HepG2 (cell line): Measurements from ENCODE around the gene SAMD14. TPM values are rescaled to one million over a fixed set of nuclear protein-coding genes. Genes with fewer than 3 reads are reported as not detected.

Experiments
- ATAC-seq: fragments of 200-7000 bp; cut with Tn5 transposase; 3 replicates; pipeline ENCODE4 v1.9.1; 2020; ENCODE audit warnings: mild to moderate bottlenecking, moderate library complexity
- BruUV-seq: library from RNA; stranded (reverse); fragments of 400-500 nt; replicated peaks from 2 replicates; lab custom pipeline; 2021; lab: Mats Ljungman, UMichigan
- CTCF ChIA-PET: fragments of 300-600 bp; formaldehyde crosslinking; extraction: SDS; loops from one replicate; lab custom pipeline; 2021; ENCODE audit warnings: low total read pairs, inconsistent platforms, low intra/inter-chr PET ratio; lab: Yijun Ruan, JAX
- POLR2A ChIA-PET: fragments of 350-600 bp; sonication (Branson Sonifier 250); formaldehyde crosslinking; loops from one replicate; lab custom pipeline; 2020; ENCODE audit warnings: antibody characterized with exemption, inconsistent platforms; lab: Yijun Ruan, JAX
- DNase-seq: peaks from one replicate; pipeline ENCODE4 v3.0.0-alpha.2; 2015; ENCODE audit warnings: low spot score
- FAIRE-seq: peaks from 3 replicates; lab custom pipeline; 2011; peaks lifted over from hg19 to GRCh38; lab: Jason Lieb, UNC
- H2AFZ ChIP-seq: one replicate; pipeline ENCODE4 v1.6.1; 2011; ENCODE audit warnings: low read length, inconsistent platforms
- H3K27ac ChIP-seq: fragments of 300-600 bp; 3 replicates; pipeline ENCODE4 v1.8.0; 2011; ENCODE audit warnings: mixed run types, mild to moderate bottlenecking, mixed read lengths, low read length, inconsistent platforms; ENCODE audit not compliant: insufficient read depth; ENCODE audit errors: extremely low read length
- H3K27me3 ChIP-seq, 2 experiments: fragments of 200-600 bp in 1 of 2; 2 replicates in 1 of 2; 3 replicates in 1 of 2; pipeline versions ENCODE4 v1.6.0 to v1.8.0; 2011; ENCODE audit warnings: low read length in 2 of 2, mild to moderate bottlenecking in 2 of 2, moderate library complexity in 2 of 2, inconsistent platforms in 1 of 2; ENCODE audit not compliant: insufficient read depth in 2 of 2, control insufficient read depth in 1 of 2
- H3K36me3 ChIP-seq, 2 experiments: fragments of 200-600 bp in 1 of 2; replicated peaks in 1 of 2; 2 replicates in 1 of 2; 3 replicates in 1 of 2; pipeline versions ENCODE4 v1.5.1 to v1.8.0; 2011; ENCODE audit warnings: low read length in 2 of 2, inconsistent platforms in 1 of 2; ENCODE audit not compliant: insufficient read depth in 2 of 2, control insufficient read depth in 1 of 2
- H3K4me1 ChIP-seq: 2 replicates; pipeline ENCODE4 v1.5.1; 2012; ENCODE audit warnings: low read length, inconsistent platforms; ENCODE audit not compliant: insufficient read depth
- H3K4me2 ChIP-seq: 2 replicates; pipeline ENCODE4 v1.6.0; 2011; ENCODE audit warnings: low read depth, low read length, inconsistent platforms
- H3K4me3 ChIP-seq, 3 experiments: fragments of 200-600 bp in 1 of 3; sonication (generic), shearing (Covaris generic) in 1 of 3; replicated peaks in 1 of 3; 2 replicates each; pipeline ENCODE4 v1.5.1; 2011 to 2016; ENCODE audit warnings: low read length in 3 of 3, inconsistent platforms in 2 of 3, low read depth in 2 of 3, mild to moderate bottlenecking in 2 of 3, control low read depth in 1 of 3, mixed read lengths in 1 of 3; ENCODE audit not compliant: insufficient read depth in 1 of 3
- H3K79me2 ChIP-seq: one replicate; pipeline ENCODE4 v1.6.1; 2011; ENCODE audit warnings: low read length, inconsistent platforms; ENCODE audit not compliant: insufficient read depth
- H3K9ac ChIP-seq: 2 replicates; pipeline ENCODE4 v1.6.0; 2011; ENCODE audit warnings: mild to moderate bottlenecking, low read depth, low read length, inconsistent platforms; ENCODE audit not compliant: insufficient read depth
- H3K9me3 ChIP-seq: 2 replicates; pipeline ENCODE4 v1.5.1; 2012; ENCODE audit warnings: mild to moderate bottlenecking, low read length
- H4K20me1 ChIP-seq: 2 replicates; pipeline ENCODE4 v1.6.0; 2011; ENCODE audit warnings: inconsistent platforms, mild to moderate bottlenecking, low read length, moderate library complexity; ENCODE audit not compliant: insufficient read depth
- ARID3A ChIP-seq: IDR thresholded peaks from 2 replicates; pipeline ENCODE4 v1.6.1; 2012; ENCODE audit warnings: low read depth, low read length, improper control_type of control experiment
- ELF3 ChIP-seq: IDR thresholded peaks from 2 replicates; pipeline ENCODE4 v1.6.1; 2016; ENCODE audit warnings: missing genetic modification reagents, missing compliant biosample characterization
- ELF4 ChIP-seq: sonication (generic); formaldehyde crosslinking; IDR thresholded peaks from 2 replicates; pipeline ENCODE4 v1.5.0; 2020; ENCODE audit warnings: missing genetic modification reagents, mild to moderate bottlenecking, moderate library complexity, borderline replicate concordance
- FLYWCH1 ChIP-seq: sonication (generic); formaldehyde crosslinking; IDR thresholded peaks from 2 replicates; pipeline ENCODE4 v1.8.1; 2023; ENCODE audit warnings: mild to moderate bottlenecking, missing genetic modification reagents
- FOXJ3 ChIP-seq: sonication (generic); formaldehyde crosslinking; IDR thresholded peaks from 2 replicates; pipeline ENCODE4 v1.4.0; 2020; ENCODE audit warnings: missing genetic modification reagents, mild to moderate bottlenecking, borderline replicate concordance
- IRF2 ChIP-seq: IDR thresholded peaks from 2 replicates; pipeline ENCODE4 v1.6.1; 2018; ENCODE audit warnings: missing genetic modification reagents, missing compliant biosample characterization
- KLF13 ChIP-seq: sonication (generic); formaldehyde crosslinking; IDR thresholded peaks from 2 replicates; pipeline ENCODE4 v1.4.0; 2020; ENCODE audit warnings: mild to moderate bottlenecking, missing genetic modification reagents
- MEIS2 ChIP-seq: sonication (generic); formaldehyde crosslinking; IDR thresholded peaks from 2 replicates; pipeline ENCODE4 v1.9.0; 2021; ENCODE audit warnings: mild to moderate bottlenecking, missing genetic modification reagents
- NR2C2 ChIP-seq: sonication (generic); formaldehyde crosslinking; IDR thresholded peaks from 2 replicates; pipeline ENCODE4 v1.4.0; 2020; ENCODE audit warnings: missing genetic modification reagents, mild to moderate bottlenecking, moderate library complexity, borderline replicate concordance
- PCBP1 ChIP-seq: fragments of 200-400 bp; formaldehyde crosslinking; IDR thresholded peaks from 2 replicates; pipeline ENCODE4 v1.6.1; 2017; ENCODE audit warnings: mild to moderate bottlenecking, low read depth, low read length, borderline replicate concordance
- SOX13 ChIP-seq, 3 experiments: fragments of 450-650 bp in 1 of 3; sonication (generic) in 1 of 3; formaldehyde crosslinking in 1 of 3; IDR thresholded peaks in 2 of 3; conservative IDR thresholded peaks in 1 of 3; 2 replicates each; pipeline versions ENCODE4 v1.5.0 to v1.6.1; 2016 to 2020; ENCODE audit warnings: antibody characterized with exemption in 1 of 3, mild to moderate bottlenecking in 1 of 3, missing compliant biosample characterization in 1 of 3, missing genetic modification reagents in 1 of 3, moderate library complexity in 1 of 3
- ZBTB10 ChIP-seq: sonication (generic); formaldehyde crosslinking; IDR thresholded peaks from 2 replicates; pipeline ENCODE4 v1.4.0; 2020; ENCODE audit warnings: missing genetic modification reagents, borderline replicate concordance
- ZNF17 ChIP-seq: sonication (generic); formaldehyde crosslinking; IDR thresholded peaks from 2 replicates; pipeline ENCODE4 v1.5.0; 2020; ENCODE audit warnings: mild to moderate bottlenecking, missing genetic modification reagents
- ZNF282 ChIP-seq: fragments of 450-650 bp; IDR thresholded peaks from 2 replicates; pipeline ENCODE4 v1.6.1; 2018; ENCODE audit not compliant: partially characterized antibody
- ZNF678 ChIP-seq: sonication (generic); formaldehyde crosslinking; IDR thresholded peaks from 2 replicates; pipeline ENCODE4 v1.4.0; 2020; ENCODE audit warnings: mild to moderate bottlenecking, missing genetic modification reagents
- ZNF75D ChIP-seq: sonication (generic); formaldehyde crosslinking; IDR thresholded peaks from 2 replicates; pipeline ENCODE4 v1.8.1; 2023; ENCODE audit warnings: missing genetic modification reagents, mild to moderate bottlenecking, borderline replicate concordance
- ZSCAN31 ChIP-seq: sonication (generic); formaldehyde crosslinking; IDR thresholded peaks from 2 replicates; pipeline ENCODE4 v1.5.0; 2020; ENCODE audit warnings: low read depth, mild to moderate bottlenecking, missing genetic modification reagents
- ZUFSP ChIP-seq: sonication (generic); formaldehyde crosslinking; IDR thresholded peaks from 2 replicates; pipeline ENCODE4 v1.9.0; 2021; ENCODE audit warnings: missing genetic modification reagents, mild to moderate bottlenecking, borderline replicate concordance
- WGBS: methylation state at CpG from one replicate; pipeline ENCODE4 v1.1.6; 2017; ENCODE audit warnings: low lambda C conversion rate; 5-methylcytosine and 5-hydroxymethylcytosine counted together
- in situ Hi-C: cut with HindIII; loops from 2 replicates; pipeline ENCODE4 v1.10.0; 2017; ENCODE audit warnings: low pct_unique_long_range_greater_than_20kb; ENCODE audit not compliant: extremely low pct_ligation_motif_present
- intact Hi-C: fragments of 100-400 bp; cut with micrococcal nuclease; formaldehyde crosslinking; loops from one replicate; pipeline ENCODE4 v1.10.0; 2022; ENCODE audit not compliant: unreplicated experiment
- polyA plus RNA-seq, 8 experiments: library from polyadenylated mRNA; depleted of rRNA in 3 of 8; stranded (reverse) in 7 of 8; unstranded in 1 of 8; fragments of >200 nt; fragmentation: Illumina TruSeq in 4 of 8; extraction: Trizol in 4 of 8; gene quantifications; 2 replicates each; pipeline versions ENCODE4 v1.2.1 to v1.2.3, GENCODE V29; 2011 to 2016; ENCODE audit warnings: low read depth in 4 of 8, missing spikeins in 1 of 8, mixed read lengths in 1 of 8; ENCODE audit not compliant: insufficient read depth in 1 of 8
- total RNA-seq, 5 experiments: library from RNA; depleted of rRNA; stranded (reverse); fragments of >200 nt; fragmentation: Illumina TruSeq; extraction: Trizol; gene quantifications; 2 replicates each; pipeline ENCODE4 v1.2.3, GENCODE V29; 2016; ENCODE audit warnings: low read depth in 1 of 5

The SAMD14 gene
- total and polyA plus RNA-seq, 2 of the 13 experiments (the other 11 are each of a cell fraction or from before 2014, with no cell fraction given), result 0.07 to 0.22 TPM

GRCh38 chr17:50094243-50094752 is 35.7 kb downstream of the SAMD14 start:
- H3K79me2 ChIP-seq, result peaks cover 6% of the 10 kb centered on the region
- peaks cover 4 to 23% of the 10 kb centered on the region in 2 experiments; a peak in 4 of 5 replicates for H3K27me3 ChIP-seq
- in situ Hi-C loops, result no loop called here
- BruUV-seq, result no TSS peak
- ChIA-PET POLR2A (interaction anchor here (0.8 to 1.9 kb wide), 7 partner anchors 8 to 58 kb away, joined by 3 to 10 read pairs (median 4); no protein-coding TSS in a partner anchor), CTCF (interaction anchor here (1.1 to 2.1 kb wide), 8 partner anchors 15 to 203 kb away, joined by 3 to 15 read pairs (median 6); partner anchors contain the start of gene PPP1R9B)
- peak overlapping the region; percentile 25 for H3K27ac ChIP-seq
- intact Hi-C loops, result loop anchor here (1.0 to 2.0 kb wide), 3 partner anchors 17 to 203 kb away; no protein-coding TSS in a partner anchor
- peak; percentile 92 for FAIRE-seq
- peak; percentile 81 for DNase-seq
- under 1% methylated on average over 19 of the region's 21 CpGs for WGBS
- no peaks in the 10 kb centered on the region for H4K20me1 ChIP-seq
- peaks cover 0 to 4% of the 10 kb centered on the region in 2 experiments; a peak in 1 of 5 replicates for H3K36me3 ChIP-seq
- H3K4me1 ChIP-seq, result peaks cover 18% of the 10 kb centered on the region
- H3K9me3 ChIP-seq, result no peaks in the 10 kb centered on the region
- peak; percentile 70 for ATAC-seq
- H3K4me2 ChIP-seq, result peak overlapping the region; percentile 100
- peak overlapping the region; percentile 48 for H3K9ac ChIP-seq
- H2AFZ ChIP-seq, result peak overlapping the region; percentile 95
- H3K4me3 ChIP-seq, result peak overlapping the region; percentile 68 to 87 (median 77)
- TF ChIP-seq KLF13 (no peak), NR2C2 (no peak), PCBP1 (no peak), FOXJ3 (CRISPR knock-in tag) (no peak), ARID3A (0 out of 2 replicates have a peak, but pooled peaks have one; percentile 5), ZSCAN31 (CRISPR knock-in tag) (no peak), MEIS2 (CRISPR knock-in tag) (no peak), FLYWCH1 (CRISPR knock-in tag) (no peak), ELF4 (CRISPR knock-in tag) (no peak), ZNF75D (no peak), ZUFSP (CRISPR knock-in tag) (no peak), SOX13 (IDR thresholded peaks at IDR 0.05) (no peak), SOX13 (CRISPR knock-in tag; conservative IDR thresholded peaks at IDR 0.05 in 1 of 2, IDR thresholded peaks at IDR 0.05 in 1 of 2) (peak in 1 of 2 experiments; percentile 41; a peak in 2 of 4 replicates), ZBTB10 (CRISPR knock-in tag) (no peak), ZNF17 (CRISPR knock-in tag) (no peak), ELF3 (CRISPR knock-in tag) (no peak), ZNF678 (CRISPR knock-in tag) (no peak), IRF2 (CRISPR knock-in tag) (no peak), ZNF282 (no peak)
